Psoas muscle (tissue), 8 donors: ENCODE data around the gene NTRK2. TPM values are rescaled to one million over a fixed set of nuclear protein-coding genes. Genes with fewer than 3 reads are reported as not detected.

ENCODE experiments used
- ATAC-seq, 4 donors: fragments of 200-7000 bp; cut with Tn5 transposase; one replicate each; pipeline ENCODE4 v1.9.1; 2020; ENCODE audit warnings: moderate library complexity in 3 of 4, mild to moderate bottlenecking in 2 of 4
- DNase-seq, 2 donors: peaks; one replicate each; pipeline ENCODE4 v3.0.0-alpha.2; 2020
- H3K27ac ChIP-seq: fragments of 200-600 bp; one replicate; pipeline ENCODE4 v1.8.0; 2022
- H3K27me3 ChIP-seq, 3 donors: fragments of 200-600 bp in 1 of 3; one replicate each; pipeline versions ENCODE4 v1.6.1 to v1.8.0; 2013 to 2022; ENCODE audit warnings: low read length in 2 of 3, mild to moderate bottlenecking in 2 of 3, moderate library complexity in 1 of 3; ENCODE audit not compliant: insufficient read depth in 3 of 3
- H3K36me3 ChIP-seq, 2 donors: fragments of 200-600 bp in 1 of 2; one replicate each; pipeline versions ENCODE4 v1.6.1 to v1.8.0; 2013 to 2022; ENCODE audit warnings: low read depth in 1 of 2, mild to moderate bottlenecking in 1 of 2, moderate library complexity in 1 of 2; ENCODE audit not compliant: insufficient read depth in 1 of 2
- H3K4me1 ChIP-seq: fragments of 200-600 bp; one replicate; pipeline ENCODE4 v1.8.0; 2022
- H3K4me3 ChIP-seq: fragments of 200-600 bp; one replicate; pipeline ENCODE4 v1.8.0; 2022; ENCODE audit warnings: mild to moderate bottlenecking
- H3K9me3 ChIP-seq: fragments of 200-600 bp; one replicate; pipeline ENCODE4 v1.8.0; 2022
- CTCF ChIP-seq: fragments of 200-600 bp; IDR thresholded peaks from one replicate; pipeline ENCODE4 v1.8.0; 2022; ENCODE audit warnings: antibody characterized with exemption
- WGBS, 3 donors: extraction: QIAGEN DNeasy Blood & Tissue Kit; methylation state at CpG; one replicate each; pipeline versions ENCODE4 v1.1.6 to v1.1.7; 2013; 5-methylcytosine and 5-hydroxymethylcytosine counted together
- intact Hi-C, 2 donors: fragments of 100-400 bp; cut with DNase I; formaldehyde crosslinking; loops; one replicate each; pipeline versions ENCODE4 v1.11.0 to v1.14.2; 2022
- polyA plus RNA-seq, 3 donors: library from polyadenylated mRNA; stranded (reverse); fragments of 200-250 nt; gene quantifications; one replicate each; pipeline ENCODE4 v1.2.3, GENCODE V29; 2013
- total RNA-seq, 4 donors: library from RNA; stranded (reverse); fragmentation: NEBNext Ultra II Directional in 2 of 4; extraction: Animal tissue kit (Norgen Biotek cat#: 25700) in 2 of 4; gene quantifications; one replicate each; pipeline versions ENCODE4 v1.2.1 to v1.2.4, GENCODE V29; 2021 to 2023
- donor health status: healthy with polysubstance abuse.
- donor health status: DM: no; HTN: no; CAD: no; lungs with moderate emphysema.
- donor health status: Bipolar disorder and iron deficiency.
- donor health status: healthy.
- donor health status: DM: yes; HTN: yes; CAD: no.
- donor health status: DM: no; HTN: no; CAD: no.
- donor health status: DM: no; HTN: no; CAD: no.
- donor health status: DM: yes; HTN: yes; CAD: no.

The NTRK2 gene
- total and polyA plus RNA-seq, 7 donors: 0.46 to 3.6 (median 1.4) TPM

DNA sequence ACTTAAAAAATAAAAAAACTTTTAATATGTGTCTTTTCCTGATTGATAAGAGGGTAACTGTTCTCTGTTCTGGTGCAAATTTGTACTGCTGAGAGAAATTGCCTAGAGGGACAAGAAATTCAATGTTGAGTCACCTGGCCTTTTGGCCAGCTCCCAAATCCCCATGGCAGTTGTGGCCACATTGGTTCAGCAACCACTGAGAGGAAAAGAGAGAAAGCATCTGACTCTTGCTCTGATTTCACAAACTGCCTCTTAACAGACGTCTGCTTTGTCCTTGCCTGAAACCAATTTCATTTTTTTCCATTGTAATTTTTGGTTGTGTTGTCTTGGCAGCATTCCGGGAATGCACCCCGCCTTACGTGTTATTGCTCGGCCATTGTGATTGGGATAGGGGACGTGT lies 42.4 kb downstream of the NTRK2 start:
- Histone ChIP-seq H3K4me3 (no peak overlapping the region), H3K4me1 (no peaks in the 10 kb centered on the region), H3K27ac (no peak overlapping the region), H3K36me3 (no peaks in the 10 kb centered on the region), H3K27me3 (no peaks in the 10 kb centered on the region), H3K9me3 (no peaks in the 10 kb centered on the region)
- no peak for TF ChIP-seq CTCF
- no peak for ATAC-seq
- peak in 1 of 2 donors; percentile 42 for DNase-seq
- WGBS, 3 donors: 50 to 67% (median 51%) methylated on average over 6 of the region's 6 CpGs
- intact Hi-C loops: no loop called here

GRCh38 chr9:84716217-84716616 lies 46.7 kb downstream of the NTRK2 start:
- 89 to 93% (median 92%) methylated on average over 3 of the region's 3 CpGs for WGBS, 3 donors
- Histone ChIP-seq H3K4me1 (no peaks in the 10 kb centered on the region), H3K27ac (no peak overlapping the region), H3K9me3 (no peaks in the 10 kb centered on the region), H3K27me3 (no peaks in the 10 kb centered on the region), H3K4me3 (no peak overlapping the region), H3K36me3 (no peaks in the 10 kb centered on the region)
- intact Hi-C loops: no loop called here
- ATAC-seq (no peak), DNase-seq (no peak)
- no peak for TF ChIP-seq CTCF

DNA sequence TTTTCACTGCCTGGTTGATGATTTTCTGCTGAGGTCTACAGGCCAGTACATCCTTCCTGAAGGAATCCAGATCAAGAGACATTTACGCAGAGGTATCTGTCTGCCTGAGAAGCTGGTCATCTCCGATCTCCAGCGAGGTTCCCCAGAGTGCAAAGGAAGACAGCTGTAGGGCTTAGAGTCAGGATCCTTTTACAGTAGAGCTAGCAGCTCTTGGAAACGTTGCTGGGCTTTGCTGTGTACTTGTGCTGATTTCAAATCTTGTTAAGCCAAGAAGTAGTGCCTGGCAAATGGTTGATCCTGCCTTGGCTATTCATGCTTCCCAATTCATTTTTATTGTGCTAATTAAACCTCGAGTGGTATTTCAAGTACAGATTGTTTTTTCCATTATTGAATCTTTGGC lies 48.9 kb downstream of the NTRK2 start:
- Histone ChIP-seq H3K4me3 (no peak overlapping the region), H3K9me3 (no peaks in the 10 kb centered on the region), H3K36me3 (no peaks in the 10 kb centered on the region), H3K27me3 (no peaks in the 10 kb centered on the region), H3K27ac (no peak overlapping the region), H3K4me1 (no peaks in the 10 kb centered on the region)
- DNase-seq (no peak), ATAC-seq (no peak)
- TF ChIP-seq CTCF: no peak
- 21 to 27% (median 25%) methylated on average over 5 of the region's 5 CpGs for WGBS, 3 donors
- intact Hi-C loops: no loop called here

DNA sequence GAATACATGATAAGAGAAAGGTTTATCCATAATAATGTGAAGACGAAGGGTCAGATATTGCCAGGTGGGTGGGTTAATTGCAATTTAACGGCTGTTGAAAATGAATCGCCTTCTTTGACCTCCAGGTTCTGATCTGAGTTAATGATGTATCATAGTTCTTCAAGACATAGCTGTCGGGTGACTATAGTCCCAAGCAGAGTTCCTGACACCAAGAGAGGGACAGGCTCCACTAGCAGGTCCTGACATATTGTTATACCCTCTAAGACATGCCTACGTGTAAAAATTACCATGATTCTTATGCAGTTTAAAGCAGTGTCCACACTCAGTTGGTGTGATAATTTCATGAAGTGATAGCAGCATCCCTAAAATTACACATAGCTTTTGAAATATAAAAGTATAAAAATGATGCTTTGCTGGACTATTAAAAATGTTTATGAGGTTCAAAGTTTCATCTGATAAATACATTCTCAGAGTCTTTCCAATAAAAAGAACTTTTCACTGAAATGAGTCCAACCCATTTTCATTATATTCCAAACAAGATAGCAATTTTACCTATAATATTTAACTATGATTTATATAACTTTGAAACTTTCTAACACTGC lies 53.0 kb downstream of the NTRK2 start:
- no peaks in the 10 kb centered on the region for H3K36me3 ChIP-seq
- no peak for DNase-seq
- no peak for ATAC-seq
- H3K27ac ChIP-seq: no peak overlapping the region
- intact Hi-C loops: no loop called here
- WGBS, 3 donors: 58 to 69% (median 61%) methylated on average over 5 of the region's 5 CpGs
- no peaks in the 10 kb centered on the region for H3K27me3 ChIP-seq
- no peak overlapping the region for H3K4me3 ChIP-seq
- H3K4me1 ChIP-seq: no peaks in the 10 kb centered on the region
- H3K9me3 ChIP-seq: no peaks in the 10 kb centered on the region
- no peak for TF ChIP-seq CTCF

- DNase-seq (no peak), ATAC-seq (no peak)
- Histone ChIP-seq H3K27me3 (no peaks in the 10 kb centered on the region), H3K36me3 (no peaks in the 10 kb centered on the region), H3K4me1 (no peaks in the 10 kb centered on the region), H3K9me3 (no peaks in the 10 kb centered on the region), H3K27ac (no peak overlapping the region), H3K4me3 (no peak overlapping the region)
- intact Hi-C loops: no loop called here
- 83 to 93% (median 91%) methylated on average over 3 of the region's 3 CpGs for WGBS, 3 donors
- TF ChIP-seq CTCF: no peak
These were observed 53.9 kb downstream of the NTRK2 start for GRCh38 chr9:84723426-84723825.
